GM21619 (cell line): ENCODE data around the gene SAMD14.

Experiments used
- ATAC-seq: cut with Tn5 transposase; IDR thresholded peaks from one replicate; pipeline ENCODE4 v1.9.1; 2021; ENCODE audit not compliant: unreplicated experiment

Gene SAMD14

DNA sequence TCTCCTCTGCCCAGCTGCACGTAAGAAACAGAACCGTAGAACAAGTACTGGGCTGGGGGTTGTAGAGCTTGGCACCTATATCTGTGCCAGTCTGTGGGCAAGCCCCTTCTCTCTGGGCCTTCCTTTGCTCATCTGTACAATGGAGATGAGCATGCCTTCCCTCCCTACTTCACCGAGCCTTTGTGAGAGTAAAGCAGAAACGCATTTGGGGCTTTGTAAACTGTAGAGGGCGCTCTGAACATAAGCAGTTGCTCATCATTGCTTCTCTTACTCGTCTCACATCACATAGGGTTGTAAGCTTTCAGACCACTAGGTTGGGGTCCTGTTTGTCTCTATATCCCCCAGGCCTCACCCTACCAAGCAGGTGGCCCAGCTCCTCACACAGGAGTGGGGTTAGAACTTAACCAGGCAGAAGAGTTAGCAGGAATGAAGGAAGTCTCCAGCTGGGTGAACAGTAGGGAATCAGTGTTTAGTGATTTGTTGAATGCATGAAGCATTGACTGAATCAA is 15.1 kb downstream of the SAMD14 start:
- ATAC-seq: no peak

DNA sequence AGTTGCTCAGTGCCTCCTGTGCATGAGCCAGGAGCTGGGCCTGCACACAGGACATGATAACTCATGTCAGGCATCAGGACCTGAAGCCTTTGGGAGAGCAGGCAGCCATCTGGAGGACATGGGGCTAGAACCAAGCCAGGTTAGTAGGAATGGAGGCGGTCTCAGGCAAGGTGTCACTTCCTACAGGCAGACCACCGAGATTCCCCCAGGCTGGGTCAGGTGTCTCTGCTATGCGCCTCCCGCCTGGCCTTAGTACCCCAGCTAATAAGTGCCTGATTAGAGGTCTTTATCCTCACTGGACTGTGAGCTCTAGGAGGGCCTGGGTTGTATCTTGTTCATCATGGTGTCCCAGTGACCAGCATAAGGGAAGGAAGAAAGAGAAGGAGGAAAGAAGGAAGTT is 15.6 kb downstream of the SAMD14 start:
- no peak for ATAC-seq

- ATAC-seq: no peak
Observed at GRCh38 chr17:50113624-50114320, 16.2 kb downstream of the SAMD14 start.

GRCh38 chr17:50112694-50113093 is 17.3 kb downstream of the SAMD14 start:
- no peak for ATAC-seq

DNA sequence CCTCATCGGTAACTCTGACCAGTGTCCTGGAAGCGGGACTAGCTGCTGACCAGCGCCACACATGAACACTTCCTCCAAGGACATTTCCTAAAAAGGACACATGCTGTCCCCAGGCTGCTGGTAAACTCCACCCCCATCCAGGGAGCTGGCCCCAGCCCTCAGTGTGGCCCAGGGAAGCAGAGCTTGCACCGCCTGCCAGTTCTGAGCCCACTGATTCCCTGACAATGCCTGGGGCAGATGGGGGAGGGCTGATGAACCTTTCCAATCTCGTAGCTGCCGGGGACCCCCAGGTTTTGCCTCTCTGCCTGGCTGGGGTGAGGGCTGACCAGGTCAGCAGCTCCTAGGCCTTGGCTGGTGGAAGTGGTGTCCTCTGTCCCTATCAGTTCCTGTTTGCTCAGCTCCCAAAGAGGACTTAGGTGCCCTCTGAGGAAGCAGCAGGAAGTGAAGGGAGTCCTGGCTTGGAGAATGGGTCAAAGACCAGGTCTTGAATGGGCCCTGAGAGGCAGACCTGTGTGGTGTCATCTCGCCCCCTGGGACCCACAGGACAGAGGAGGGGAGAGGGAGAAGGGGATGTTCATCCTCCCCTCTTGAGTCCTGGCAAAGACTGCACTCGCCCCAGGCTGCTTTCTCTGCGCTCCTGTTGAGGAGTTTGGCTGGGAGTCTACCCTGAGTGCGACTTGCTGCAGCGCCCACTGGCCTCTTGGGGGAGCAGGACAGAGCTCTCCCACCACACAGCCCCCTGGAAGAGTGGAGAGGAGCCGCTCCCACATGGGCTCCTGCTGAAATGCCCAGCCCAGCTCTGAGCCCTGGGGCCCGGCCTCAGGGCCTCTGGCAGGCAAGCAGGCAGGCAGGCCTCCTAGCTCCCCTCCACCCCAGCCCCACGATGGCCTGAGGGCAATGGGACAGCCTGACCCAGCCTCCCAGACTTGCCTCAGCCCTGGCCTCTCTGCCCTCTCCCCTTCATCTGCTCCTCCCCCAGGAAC is 18.0 kb downstream of the SAMD14 start:
- ATAC-seq: no peak

- ATAC-seq: no peak
Observed at GRCh38 chr17:50110591-50111349, 19.2 kb downstream of the SAMD14 start.

- no peak for ATAC-seq
Observed at GRCh38 chr17:50109785-50110184, 20.2 kb downstream of the SAMD14 start.

DNA sequence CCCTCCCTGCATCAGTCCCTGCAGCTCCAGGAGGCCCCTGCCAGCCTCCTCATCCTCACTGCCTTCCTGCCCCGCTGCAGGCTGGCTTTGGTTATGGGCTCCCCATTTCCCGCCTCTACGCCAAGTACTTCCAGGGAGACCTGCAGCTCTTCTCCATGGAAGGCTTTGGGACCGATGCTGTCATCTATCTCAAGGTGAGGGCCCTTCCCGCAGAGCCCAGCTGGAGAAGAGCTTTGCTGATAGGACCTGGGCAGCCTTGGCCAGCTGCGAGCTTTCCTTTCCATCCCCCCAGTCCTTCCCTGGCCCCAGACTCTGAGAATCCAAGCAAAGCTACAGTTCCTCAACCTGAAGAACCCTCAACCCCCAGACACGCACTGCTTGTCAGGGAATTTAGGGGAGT is 20.8 kb downstream of the SAMD14 start:
- ATAC-seq: no peak

DNA sequence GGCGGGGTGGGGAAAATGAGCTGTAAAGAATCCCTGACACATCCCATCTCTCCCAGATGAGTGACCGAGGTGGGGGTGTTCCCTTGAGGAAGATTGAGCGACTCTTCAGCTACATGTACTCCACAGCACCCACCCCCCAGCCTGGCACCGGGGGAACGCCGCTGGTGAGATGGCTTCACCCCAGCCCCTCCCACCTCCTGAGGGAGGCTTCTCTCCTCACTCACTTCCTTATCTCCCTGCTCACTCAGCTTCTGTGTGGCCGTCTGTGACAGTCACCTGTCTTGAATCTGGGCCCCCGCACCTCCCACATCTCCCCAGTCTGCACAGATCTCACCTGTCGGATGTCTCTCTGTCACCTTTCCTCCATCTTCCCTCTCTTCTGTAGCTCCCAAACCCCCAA is 21.4 kb downstream of the SAMD14 start:
- ATAC-seq: no peak

DNA sequence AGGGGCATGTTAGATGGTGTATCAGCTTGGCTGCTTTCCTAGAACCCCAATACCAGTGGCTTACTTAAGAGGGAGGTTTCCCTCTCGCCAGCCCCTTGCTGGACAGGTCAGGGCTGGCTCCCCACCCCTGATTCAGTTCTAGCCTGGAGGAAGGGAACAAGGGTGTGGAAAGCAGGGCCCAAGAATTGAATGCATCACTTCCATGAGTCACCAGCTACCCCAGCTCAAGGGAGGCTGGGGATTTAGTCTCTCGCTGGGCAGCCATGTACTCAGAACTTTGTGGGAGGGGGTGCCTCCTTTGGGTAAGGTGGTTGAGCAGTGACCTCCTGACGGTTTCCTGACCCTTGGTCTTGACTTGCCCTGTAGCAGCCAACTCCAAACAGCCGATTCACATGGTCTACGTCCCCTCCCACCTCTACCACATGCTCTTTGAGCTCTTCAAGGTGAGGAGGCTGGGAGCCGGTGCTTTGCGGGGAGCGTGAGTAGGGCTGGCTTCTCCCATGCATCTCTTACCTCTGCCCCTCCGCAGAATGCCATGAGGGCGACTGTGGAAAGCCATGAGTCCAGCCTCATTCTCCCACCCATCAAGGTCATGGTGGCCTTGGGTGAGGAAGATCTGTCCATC is 22.1 kb downstream of the SAMD14 start:
- ATAC-seq: no peak

GRCh38 chr17:50106393-50107131 is 23.4 kb downstream of the SAMD14 start:
- no peak for ATAC-seq

GRCh38 chr17:50105811-50106210 is 24.1 kb downstream of the SAMD14 start:
- no peak for ATAC-seq

DNA sequence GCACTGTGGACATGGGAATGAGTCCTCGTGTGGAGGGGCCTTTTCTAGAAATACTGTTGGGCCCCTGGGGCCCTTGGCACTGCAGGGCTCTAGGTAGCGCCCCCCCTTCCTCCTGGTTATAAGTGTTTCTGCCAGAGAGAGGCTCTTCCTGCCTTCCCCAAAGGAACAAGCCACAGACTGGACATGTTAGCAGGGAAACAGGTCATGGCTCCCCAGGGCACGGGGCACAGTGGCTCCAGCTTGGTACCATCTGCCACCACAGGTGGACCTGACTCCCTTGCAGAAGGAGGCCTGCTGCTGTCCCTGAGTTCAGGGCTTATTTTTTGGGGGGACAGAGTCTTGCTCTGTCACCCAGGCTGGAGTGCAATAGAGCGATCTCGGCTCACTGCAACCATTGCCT is 26.0 kb downstream of the SAMD14 start:
- no peak for ATAC-seq

- no peak for ATAC-seq
Observed at GRCh38 chr17:50103252-50103651, 26.7 kb downstream of the SAMD14 start.

DNA sequence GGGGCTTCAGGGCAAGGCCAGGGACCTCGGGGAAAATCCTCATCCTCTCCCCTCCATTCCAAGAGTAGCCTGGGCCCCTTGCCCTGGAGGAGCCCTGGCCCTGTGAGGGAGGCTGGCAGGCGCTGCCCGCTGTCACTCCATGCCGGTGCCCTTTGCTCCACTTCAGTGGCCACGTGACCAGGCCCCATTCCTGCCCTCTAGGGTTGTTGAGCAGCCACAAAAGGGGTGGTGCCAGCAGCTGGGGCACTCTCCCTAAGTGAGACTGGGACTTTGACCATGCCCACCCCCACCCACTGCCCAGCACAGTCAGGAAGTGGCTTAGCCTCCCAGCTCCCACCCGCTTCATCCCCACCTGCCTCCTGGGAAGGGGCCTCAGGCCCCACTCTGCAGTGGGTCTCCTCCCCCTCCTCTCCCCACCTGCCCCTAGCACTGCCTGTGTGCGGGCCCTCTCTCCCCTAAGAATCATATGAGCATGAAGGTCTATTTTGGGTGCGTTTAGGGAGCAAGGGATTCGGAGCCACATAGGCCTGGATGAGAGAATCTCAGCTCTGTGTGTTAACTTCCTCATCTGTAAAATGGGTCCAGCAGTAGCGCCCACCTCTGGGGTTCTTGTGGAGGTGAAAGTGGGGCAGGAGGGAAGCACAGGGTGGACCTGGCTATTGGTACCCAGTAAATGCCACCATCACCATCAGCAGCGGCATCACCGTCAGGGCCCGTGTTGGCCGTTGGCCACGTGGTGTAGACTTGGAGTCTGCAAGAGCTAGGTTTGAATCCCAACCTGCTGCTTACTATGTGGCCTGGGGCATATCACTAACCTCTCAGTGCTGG is 27.6 kb downstream of the SAMD14 start:
- ATAC-seq: no peak

GRCh38 chr17:50101346-50102163 is 28.4 kb downstream of the SAMD14 start:
- no peak for ATAC-seq

GRCh38 chr17:50100921-50101345 is 29.0 kb downstream of the SAMD14 start:
- ATAC-seq: no peak

GRCh38 chr17:50100480-50100883 is 29.5 kb downstream of the SAMD14 start:
- no peak for ATAC-seq
